ENCODE measurements around the gene ABCB10. TPM values are rescaled to one million over a fixed set of nuclear protein-coding genes. Genes with fewer than 3 reads are reported as not detected.

Gene ABCB10
- 10 to 100 TPM; 10.5 to 15.2 (median 13.0) TPM for total RNA-seq

DNA sequence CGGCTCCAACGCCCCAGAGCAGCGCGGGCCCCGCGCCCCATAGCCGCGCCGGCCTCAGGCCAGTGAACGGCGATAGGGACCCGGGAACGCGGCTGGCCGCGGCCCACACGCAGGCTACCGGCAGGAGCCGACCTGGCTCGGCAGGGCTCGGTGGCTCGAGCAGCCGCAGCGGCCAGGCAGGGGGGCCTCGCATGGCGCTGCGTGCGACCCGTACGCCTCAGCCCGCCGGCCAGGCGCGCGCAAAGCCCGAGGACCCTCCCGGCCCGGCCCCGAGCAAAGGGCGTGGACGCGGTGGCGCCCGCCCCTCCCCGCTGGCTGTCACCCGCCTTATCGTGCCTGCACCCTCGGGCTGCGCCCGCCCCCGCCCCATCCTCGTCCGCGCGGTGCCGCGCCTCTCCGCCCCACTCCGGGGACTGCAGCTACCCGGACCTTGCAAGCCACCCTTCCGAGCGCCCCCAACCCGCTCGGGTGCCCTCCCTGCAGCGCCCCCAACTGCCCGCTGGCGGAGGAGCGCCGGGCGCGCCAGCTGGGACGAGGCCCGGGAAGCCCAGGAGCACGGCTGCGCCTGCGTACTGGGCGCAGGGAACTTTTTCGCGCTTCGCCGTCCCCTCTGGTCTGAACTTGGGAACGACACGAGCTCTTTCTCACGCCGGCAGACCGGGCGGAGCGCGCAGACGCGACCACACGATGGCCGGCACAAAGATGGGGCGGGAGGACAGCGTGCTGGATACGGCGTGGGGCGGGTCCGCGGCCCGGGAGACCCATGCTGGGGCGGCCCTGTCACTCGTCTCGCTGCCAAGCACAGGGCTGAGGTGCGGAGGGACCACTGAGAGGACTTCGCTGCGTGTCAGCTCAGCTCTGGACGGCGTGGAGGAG, at the start of gene ABCB10:
Gene ABCB10 (minus strand): TSS at position 248 of the 876 bp plus-strand sequence. CDS start 55 bp downstream, at position 193.
- peaks cover 34% of the 10 kb centered on the region for H3K4me1 ChIP-seq
- WGBS = 0% methylated on average over 27 of the region's 109 CpGs
- peak within 1 kb of the TSS; percentile 90 for H3K27ac ChIP-seq
- no peaks in the 10 kb centered on the region for H3K36me3 ChIP-seq
- DNase-seq (ENCODE audit: low spot score in 2 of 2) = peak; percentile 93 to 95
- TF ChIP-seq POLR2A (IDR thresholded peaks at IDR 0.05) (no peak), EP300 (IDR thresholded peaks at IDR 0.05) (no peak), POLR2AphosphoS5 (IDR thresholded peaks at IDR 0.05) (peak in 2 of 3 donors; percentile 21 to 38)
- TF ChIP-seq, protein P1, sequence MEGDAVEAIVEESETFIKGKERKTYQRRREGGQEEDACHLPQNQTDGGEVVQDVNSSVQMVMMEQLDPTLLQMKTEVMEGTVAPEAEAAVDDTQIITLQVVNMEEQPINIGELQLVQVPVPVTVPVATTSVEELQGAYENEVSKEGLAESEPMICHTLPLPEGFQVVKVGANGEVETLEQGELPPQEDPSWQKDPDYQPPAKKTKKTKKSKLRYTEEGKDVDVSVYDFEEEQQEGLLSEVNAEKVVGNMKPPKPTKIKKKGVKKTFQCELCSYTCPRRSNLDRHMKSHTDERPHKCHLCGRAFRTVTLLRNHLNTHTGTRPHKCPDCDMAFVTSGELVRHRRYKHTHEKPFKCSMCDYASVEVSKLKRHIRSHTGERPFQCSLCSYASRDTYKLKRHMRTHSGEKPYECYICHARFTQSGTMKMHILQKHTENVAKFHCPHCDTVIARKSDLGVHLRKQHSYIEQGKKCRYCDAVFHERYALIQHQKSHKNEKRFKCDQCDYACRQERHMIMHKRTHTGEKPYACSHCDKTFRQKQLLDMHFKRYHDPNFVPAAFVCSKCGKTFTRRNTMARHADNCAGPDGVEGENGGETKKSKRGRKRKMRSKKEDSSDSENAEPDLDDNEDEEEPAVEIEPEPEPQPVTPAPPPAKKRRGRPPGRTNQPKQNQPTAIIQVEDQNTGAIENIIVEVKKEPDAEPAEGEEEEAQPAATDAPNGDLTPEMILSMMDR (IDR thresholded peaks at IDR 0.05) = peak in 1 of 2 donors; percentile 78
- no peaks in the 10 kb centered on the region for H3K9me3 ChIP-seq
- no peaks in the 10 kb centered on the region for H3K27me3 ChIP-seq
- peak within 1 kb of the TSS; percentile 97 for H3K4me3 ChIP-seq

DNA sequence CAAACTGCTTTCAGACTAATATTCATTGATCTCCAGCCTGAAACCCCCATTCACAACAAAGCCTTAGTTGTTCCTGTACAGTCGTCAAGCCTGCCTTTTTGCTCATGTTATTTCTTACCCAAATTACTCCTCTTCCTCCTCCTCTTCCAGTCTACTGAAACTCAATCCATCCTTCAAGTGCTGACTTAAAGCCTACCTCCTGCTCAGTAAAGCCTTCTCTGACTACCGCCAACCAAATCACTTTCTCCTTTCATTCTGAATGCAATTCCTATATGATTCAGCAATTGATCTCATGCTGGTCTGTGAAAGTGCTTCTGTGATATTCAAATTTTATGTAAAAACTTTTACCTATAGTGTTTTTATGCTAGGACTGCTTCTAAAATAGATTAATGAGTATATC, 48.9 kb upstream of the ABCB10 start:
- Histone ChIP-seq H3K36me3 (peaks cover 81% of the 10 kb centered on the region), H3K4me1 (no peaks in the 10 kb centered on the region)
- WGBS = 93% methylated on average over 2 of the region's 2 CpGs

GRCh38 chr1:229603371-229604005, 45.0 kb upstream of the ABCB10 start:
- H3K9me3 ChIP-seq = no peaks in the 10 kb centered on the region
- H3K4me1 ChIP-seq = peaks cover 13% of the 10 kb centered on the region
- no peak overlapping the region for H3K27ac ChIP-seq
- peaks cover 60% of the 10 kb centered on the region for H3K36me3 ChIP-seq
- WGBS = 77% methylated on average over 7 of the region's 7 CpGs
- no peak overlapping the region for H3K4me3 ChIP-seq
- H3K27me3 ChIP-seq = no peaks in the 10 kb centered on the region
- DNase-seq (ENCODE audit: low spot score in 2 of 2) = no peak
- no peak for TF ChIP-seq POLR2AphosphoS5 (IDR thresholded peaks at IDR 0.05)
- TF ChIP-seq EP300 (IDR thresholded peaks at IDR 0.05) = no peak
- TF ChIP-seq, protein P1 (IDR thresholded peaks at IDR 0.05) = no peak
- no peak for TF ChIP-seq POLR2A (IDR thresholded peaks at IDR 0.05)

More for the DNA sequence above, 48.9 kb upstream of the ABCB10 start:
- H3K4me3 ChIP-seq = no peak overlapping the region
- H3K27ac ChIP-seq = no peak overlapping the region
- H3K9me3 ChIP-seq = no peaks in the 10 kb centered on the region
- DNase-seq (ENCODE audit: low spot score in 2 of 2) = no peak
- H3K27me3 ChIP-seq = no peaks in the 10 kb centered on the region
- TF ChIP-seq, protein P1 (IDR thresholded peaks at IDR 0.05) = no peak
- TF ChIP-seq EP300 (IDR thresholded peaks at IDR 0.05) = no peak
- TF ChIP-seq POLR2AphosphoS5 (IDR thresholded peaks at IDR 0.05) = no peak
- no peak for TF ChIP-seq POLR2A (IDR thresholded peaks at IDR 0.05)

- no peak for DNase-seq (ENCODE audit: low spot score in 2 of 2)
- 88% methylated on average over 5 of the region's 5 CpGs for WGBS
- peaks cover 22% of the 10 kb centered on the region for H3K4me1 ChIP-seq
- peaks cover 41% of the 10 kb centered on the region for H3K36me3 ChIP-seq
- no peak overlapping the region for H3K4me3 ChIP-seq
- TF ChIP-seq, protein P1 (IDR thresholded peaks at IDR 0.05) = no peak
- TF ChIP-seq EP300 (IDR thresholded peaks at IDR 0.05) = no peak
- TF ChIP-seq POLR2A (IDR thresholded peaks at IDR 0.05) = no peak
- TF ChIP-seq POLR2AphosphoS5 (IDR thresholded peaks at IDR 0.05) = no peak
- no peaks in the 10 kb centered on the region for H3K27me3 ChIP-seq
- H3K27ac ChIP-seq = no peak overlapping the region
- H3K9me3 ChIP-seq = no peaks in the 10 kb centered on the region
Observed at GRCh38 chr1:229600229-229600628, 41.7 kb upstream of the ABCB10 start.
